Brain microvascular endothelial cell (primary cell): ENCODE data around the gene PEX14.
"Not testable (repeated sequence)": the region's sequence is repeated elsewhere in the genome, so short reads cannot be mapped to it uniquely, and the experiment has no call there.

Source experiments
- DNase-seq: peaks from one replicate; pipeline ENCODE4 v3.0.0-alpha.2; 2020
- H3K27ac ChIP-seq: fragments of 250-450 bp; sonication (Bioruptor Pico); 2 replicates; pipeline ENCODE4 v1.5.1; 2020; ENCODE audit warnings: mild to moderate bottlenecking, moderate library complexity
- H3K27me3 ChIP-seq: fragments of 250-450 bp; sonication (Bioruptor Pico); replicated peaks from 2 replicates; pipeline ENCODE4 v1.5.1; 2020; ENCODE audit warnings: mild to moderate bottlenecking
- H3K36me3 ChIP-seq: fragments of 250-450 bp; sonication (Bioruptor Pico); replicated peaks from 2 replicates; pipeline ENCODE4 v1.5.1; 2020; ENCODE audit warnings: mild to moderate bottlenecking
- H3K4me3 ChIP-seq: 2 replicates; pipeline ENCODE4 v1.5.1; 2011; ENCODE audit warnings: low read depth, mild to moderate bottlenecking, control low read depth, low read length, moderate library complexity
- in situ Hi-C: cut with HindIII; loops from 2 replicates; pipeline ENCODE4 v1.10.0; 2017; ENCODE audit warnings: low sequenced_read_pairs, low pct_ligation_motif_present
- TF ChIP-seq, protein P1 (sequence below): IDR thresholded peaks from 2 replicates; pipeline ENCODE4 v1.5.1; 2011; ENCODE audit warnings: low read depth, mild to moderate bottlenecking, moderate library complexity, low read length, control low read depth, inconsistent platforms; ENCODE audit errors: missing control alignments

PEX14 gene

GRCh38 chr1:10474613-10475507 lies at the start of gene PEX14:
Gene PEX14, plus strand, starts transcription at chr1:10474950. Its CDS starts 17 bp downstream, at chr1:10474967.
- peak; percentile 87 for DNase-seq
- in situ Hi-C loops = no loop called here
- H3K27me3 ChIP-seq = no peaks in the 10 kb centered on the region
- TF ChIP-seq, protein P1, sequence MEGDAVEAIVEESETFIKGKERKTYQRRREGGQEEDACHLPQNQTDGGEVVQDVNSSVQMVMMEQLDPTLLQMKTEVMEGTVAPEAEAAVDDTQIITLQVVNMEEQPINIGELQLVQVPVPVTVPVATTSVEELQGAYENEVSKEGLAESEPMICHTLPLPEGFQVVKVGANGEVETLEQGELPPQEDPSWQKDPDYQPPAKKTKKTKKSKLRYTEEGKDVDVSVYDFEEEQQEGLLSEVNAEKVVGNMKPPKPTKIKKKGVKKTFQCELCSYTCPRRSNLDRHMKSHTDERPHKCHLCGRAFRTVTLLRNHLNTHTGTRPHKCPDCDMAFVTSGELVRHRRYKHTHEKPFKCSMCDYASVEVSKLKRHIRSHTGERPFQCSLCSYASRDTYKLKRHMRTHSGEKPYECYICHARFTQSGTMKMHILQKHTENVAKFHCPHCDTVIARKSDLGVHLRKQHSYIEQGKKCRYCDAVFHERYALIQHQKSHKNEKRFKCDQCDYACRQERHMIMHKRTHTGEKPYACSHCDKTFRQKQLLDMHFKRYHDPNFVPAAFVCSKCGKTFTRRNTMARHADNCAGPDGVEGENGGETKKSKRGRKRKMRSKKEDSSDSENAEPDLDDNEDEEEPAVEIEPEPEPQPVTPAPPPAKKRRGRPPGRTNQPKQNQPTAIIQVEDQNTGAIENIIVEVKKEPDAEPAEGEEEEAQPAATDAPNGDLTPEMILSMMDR = no peak
- H3K27ac ChIP-seq = peak within 1 kb of the TSS; percentile 50
- no peaks in the 10 kb centered on the region for H3K36me3 ChIP-seq
- H3K4me3 ChIP-seq = peak within 1 kb of the TSS; percentile 90

DNA sequence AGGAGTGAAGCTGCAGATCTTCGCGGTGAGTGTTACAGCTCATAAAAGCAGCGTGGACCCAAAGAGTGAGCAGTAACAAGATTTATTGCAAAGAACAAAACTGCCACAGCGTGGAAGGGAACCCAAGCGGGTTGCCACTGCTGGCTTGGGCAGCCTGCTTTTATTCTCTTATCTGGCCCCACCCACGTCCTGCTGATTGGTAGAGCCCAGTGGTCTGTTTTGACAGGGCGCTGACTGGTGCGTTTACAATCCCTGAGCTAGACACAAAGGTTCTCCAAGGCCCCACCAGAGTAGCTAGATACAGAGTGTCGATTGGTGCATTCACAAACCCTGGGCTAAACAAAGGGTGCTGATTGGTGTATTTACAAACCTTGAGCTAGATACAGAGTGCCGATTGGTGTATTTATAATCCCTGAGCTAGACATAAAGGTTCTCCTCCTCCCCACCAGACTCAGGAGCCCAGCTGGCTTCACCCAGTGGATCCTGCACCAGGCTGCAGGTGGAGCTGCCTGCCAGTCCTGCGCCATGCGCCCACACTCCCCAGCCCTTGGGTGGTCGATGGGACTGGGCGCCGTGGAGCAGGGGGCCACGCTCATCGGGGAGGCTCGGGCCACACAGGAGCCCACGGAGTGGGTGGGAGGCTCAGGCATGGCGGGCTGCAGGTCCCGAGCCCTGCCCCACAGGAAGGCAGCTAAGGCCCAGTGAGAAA lies 48.8 kb upstream of the PEX14 start:
- H3K4me3 ChIP-seq, DNase-seq, H3K27me3 ChIP-seq, H3K36me3 ChIP-seq, H3K27ac ChIP-seq, in situ Hi-C loops: not testable (repeated sequence)

DNA sequence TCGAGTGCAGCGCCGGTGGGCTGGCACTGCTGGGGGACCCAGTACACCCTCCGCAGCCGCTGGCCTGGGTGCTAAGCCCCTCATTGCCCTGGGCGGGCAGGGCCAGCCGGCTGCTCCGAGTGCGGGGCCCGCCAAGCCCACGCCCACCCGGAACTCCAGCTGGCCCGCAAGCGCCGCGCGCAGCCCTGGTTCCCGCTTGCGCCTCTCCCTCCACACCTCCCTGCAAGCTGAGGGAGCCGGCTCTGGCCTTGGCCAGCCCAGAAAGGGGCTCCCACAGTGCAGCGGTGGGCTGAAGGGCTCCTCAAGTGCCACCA lies 48.3 kb upstream of the PEX14 start:
- H3K27ac ChIP-seq, DNase-seq, in situ Hi-C loops, H3K4me3 ChIP-seq, H3K27me3 ChIP-seq, H3K36me3 ChIP-seq: not testable (repeated sequence)

DNA sequence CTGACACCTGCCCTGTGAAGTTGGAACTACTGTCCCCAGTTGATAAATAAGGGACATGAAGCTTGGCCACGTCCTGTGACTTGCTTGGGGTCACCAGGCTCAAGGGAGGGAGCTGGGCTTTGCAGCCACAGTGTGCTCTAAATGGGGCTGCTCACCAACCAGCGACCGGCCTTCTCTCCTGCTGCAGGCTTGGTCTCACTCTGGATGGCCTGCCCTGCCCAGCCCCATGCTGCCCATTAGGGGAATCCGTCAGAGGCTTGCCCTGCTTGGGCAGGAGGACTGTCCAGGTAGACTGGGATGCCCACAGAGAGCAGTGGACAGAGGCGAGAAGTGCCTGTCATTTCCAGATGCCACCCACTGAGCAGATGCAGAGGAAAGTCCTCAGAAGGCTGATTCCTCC lies 45.8 kb upstream of the PEX14 start:
- Histone ChIP-seq H3K36me3 (no peaks in the 10 kb centered on the region), H3K4me3 (no peak overlapping the region), H3K27ac (no peak overlapping the region), H3K27me3 (no peaks in the 10 kb centered on the region)
- in situ Hi-C loops = no loop called here
- TF ChIP-seq, protein P1 = no peak
- DNase-seq = no peak

GRCh38 chr1:10429868-10430215 lies 44.9 kb upstream of the PEX14 start:
- H3K27ac ChIP-seq = no peak overlapping the region
- no peaks in the 10 kb centered on the region for H3K36me3 ChIP-seq
- peak overlapping the region; percentile 58 for H3K4me3 ChIP-seq
- TF ChIP-seq, protein P1 = no peak
- no peaks in the 10 kb centered on the region for H3K27me3 ChIP-seq
- in situ Hi-C loops = no loop called here
- no peak for DNase-seq

- no peaks in the 10 kb centered on the region for H3K36me3 ChIP-seq
- TF ChIP-seq, protein P1 = peak; percentile 75
- no peaks in the 10 kb centered on the region for H3K27me3 ChIP-seq
- in situ Hi-C loops = no loop called here
- peak within 1 kb of the TSS; percentile 51 for H3K27ac ChIP-seq
- H3K4me3 ChIP-seq = peak within 1 kb of the TSS; percentile 83
- peak; percentile 77 for DNase-seq
These were observed 44.3 kb upstream of the PEX14 start, which contains the start of gene CENPS for GRCh38 chr1:10430216-10431069. Gene CENPS, plus strand, starts transcription at chr1:10430433. Its CDS starts 85 bp downstream, at chr1:10430518.
